Mesendoderm (in vitro differentiated cells): Measurements from ENCODE around the gene TBC1D5.
"Not testable (repeated sequence)": the region's sequence is repeated elsewhere in the genome, so short reads cannot be mapped to it uniquely, and the experiment has no call there.

Experiments used
- DNase-seq: peaks from one replicate; pipeline ENCODE4 v3.0.0; 2013
- H2AK5ac ChIP-seq: 2 replicates; pipeline ENCODE4 v1.6.1; 2013; ENCODE audit warnings: low read length, inconsistent platforms
- H2BK120ac ChIP-seq: 2 replicates; pipeline ENCODE4 v1.6.1; 2013; ENCODE audit warnings: low read depth, mild to moderate bottlenecking, low read length, moderate library complexity, mixed read lengths
- H2BK15ac ChIP-seq: replicated peaks from 2 replicates; pipeline ENCODE4 v1.6.1; 2013; ENCODE audit warnings: low read depth, mild to moderate bottlenecking, moderate library complexity
- H2BK5ac ChIP-seq: 2 replicates; pipeline ENCODE4 v1.6.1; 2013; ENCODE audit warnings: low read length, inconsistent platforms
- H3K18ac ChIP-seq: 2 replicates; pipeline ENCODE4 v1.6.1; 2013; ENCODE audit warnings: mild to moderate bottlenecking, low read length, mixed read lengths
- H3K23ac ChIP-seq: one replicate; pipeline ENCODE4 v1.6.1; 2013; ENCODE audit warnings: low read length
- H3K27ac ChIP-seq: 2 replicates; pipeline ENCODE4 v1.5.1; 2013; ENCODE audit warnings: low read depth, mild to moderate bottlenecking, inconsistent platforms, low read length, moderate library complexity
- H3K27me3 ChIP-seq: 2 replicates; pipeline ENCODE4 v1.6.1; 2013; ENCODE audit warnings: low read length, control low read depth, mild to moderate bottlenecking, inconsistent platforms; ENCODE audit not compliant: insufficient read depth, poor library complexity
- H3K36me3 ChIP-seq: 2 replicates; pipeline ENCODE4 v1.6.1; 2013; ENCODE audit warnings: low read length, inconsistent platforms; ENCODE audit not compliant: control insufficient read depth, insufficient read depth
- H3K4ac ChIP-seq: one replicate; pipeline ENCODE4 v1.6.1; 2013; ENCODE audit warnings: low read depth, mild to moderate bottlenecking, low read length, moderate library complexity
- H3K4me1 ChIP-seq: 2 replicates; pipeline ENCODE4 v1.6.1; 2013; ENCODE audit warnings: low read depth, low read length, inconsistent platforms; ENCODE audit not compliant: control insufficient read depth
- H3K4me2 ChIP-seq: 2 replicates; pipeline ENCODE4 v1.6.1; 2013; ENCODE audit warnings: low read length
- H3K4me3 ChIP-seq: 2 replicates; pipeline ENCODE4 v1.5.1; 2013; ENCODE audit warnings: mild to moderate bottlenecking, low read length
- H3K56ac ChIP-seq: one replicate; pipeline ENCODE4 v1.6.1; 2013; ENCODE audit warnings: low read length
- H3K79me1 ChIP-seq: 2 replicates; pipeline ENCODE4 v1.6.1; 2013; ENCODE audit warnings: low read length, inconsistent platforms
- H3K79me2 ChIP-seq: 2 replicates; pipeline ENCODE4 v1.6.1; 2013; ENCODE audit warnings: mild to moderate bottlenecking, low read length; ENCODE audit not compliant: control insufficient read depth, insufficient read depth
- H3K9ac ChIP-seq: 2 replicates; pipeline ENCODE4 v1.6.1; 2013; ENCODE audit warnings: low read length, inconsistent platforms
- H4K5ac ChIP-seq: one replicate; pipeline ENCODE4 v1.6.1; 2013; ENCODE audit warnings: low read length
- H4K8ac ChIP-seq: one replicate; pipeline ENCODE4 v1.6.1; 2013; ENCODE audit warnings: low read depth, mild to moderate bottlenecking, control low read depth, low read length, moderate library complexity
- WGBS: extraction: QIAGEN DNeasy Blood & Tissue Kit; methylation state at CpG from one replicate; pipeline ENCODE4 v1.1.7; 2013; ENCODE audit warnings: low lambda C conversion rate, missing lambda C conversion rate; ENCODE audit not compliant: insufficient coverage; ENCODE audit errors: extremely low coverage; 5-methylcytosine and 5-hydroxymethylcytosine counted together

The TBC1D5 gene

DNA sequence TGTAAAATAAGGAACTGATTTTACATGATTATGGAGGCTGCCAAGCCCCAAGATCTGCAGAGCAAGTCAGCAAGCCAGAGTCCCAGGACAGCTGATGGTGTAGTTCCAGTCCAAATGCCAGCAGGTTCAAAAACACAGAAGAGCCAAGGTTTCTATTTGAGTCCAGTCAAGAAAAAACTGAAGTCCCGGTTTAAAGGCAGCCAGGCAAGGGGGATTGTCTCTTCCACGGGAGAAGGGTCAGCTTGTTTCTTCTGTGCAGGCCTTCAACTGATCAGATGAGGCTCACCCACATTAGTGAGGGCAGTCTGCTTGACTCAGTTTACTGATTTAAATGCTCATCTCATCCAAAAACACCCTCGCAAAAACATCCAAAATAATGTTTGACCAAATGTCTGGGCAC, 611.5 kb downstream of the TBC1D5 start:
- H4K8ac ChIP-seq, result no peak overlapping the region
- no peak overlapping the region for H2BK120ac ChIP-seq
- no peak for DNase-seq
- H3K56ac ChIP-seq, result no peak overlapping the region
- H3K36me3 ChIP-seq, result no peaks in the 10 kb centered on the region
- H4K5ac ChIP-seq, result no peak overlapping the region
- H3K79me2 ChIP-seq, result no peaks in the 10 kb centered on the region
- no peak overlapping the region for H3K18ac ChIP-seq
- H3K4me1 ChIP-seq, result no peaks in the 10 kb centered on the region
- no peak overlapping the region for H2BK5ac ChIP-seq
- no peaks in the 10 kb centered on the region for H3K27me3 ChIP-seq
- H3K9ac ChIP-seq, result no peak overlapping the region
- WGBS, result no CpG with 5 or more reads among the region's 3 CpGs
- no peak overlapping the region for H3K27ac ChIP-seq
- H3K79me1 ChIP-seq, result no peaks in the 10 kb centered on the region
- H3K4me2 ChIP-seq, result no peak overlapping the region
- H2BK15ac ChIP-seq, result no peak overlapping the region
- no peak overlapping the region for H3K23ac ChIP-seq
- H3K4ac ChIP-seq, result no peak overlapping the region
- no peak overlapping the region for H3K4me3 ChIP-seq
- no peak overlapping the region for H2AK5ac ChIP-seq

GRCh38 chr3:17129556-17129955, 612.9 kb downstream of the TBC1D5 start:
- H2BK5ac ChIP-seq, result no peak overlapping the region
- no peaks in the 10 kb centered on the region for H3K4me1 ChIP-seq
- H4K8ac ChIP-seq, result no peak overlapping the region
- H3K4me2 ChIP-seq, result no peak overlapping the region
- no peaks in the 10 kb centered on the region for H3K36me3 ChIP-seq
- no peak overlapping the region for H2BK120ac ChIP-seq
- H3K23ac ChIP-seq, result no peak overlapping the region
- no peak overlapping the region for H2AK5ac ChIP-seq
- H3K18ac ChIP-seq, result no peak overlapping the region
- no peaks in the 10 kb centered on the region for H3K79me2 ChIP-seq
- H3K27me3 ChIP-seq, result no peaks in the 10 kb centered on the region
- no peak overlapping the region for H3K56ac ChIP-seq
- no peak overlapping the region for H2BK15ac ChIP-seq
- WGBS, result no CpG with 5 or more reads among the region's 3 CpGs
- no peak overlapping the region for H3K27ac ChIP-seq
- no peak for DNase-seq
- no peak overlapping the region for H4K5ac ChIP-seq
- H3K9ac ChIP-seq, result no peak overlapping the region
- H3K79me1 ChIP-seq, result no peaks in the 10 kb centered on the region
- H3K4ac ChIP-seq, result no peak overlapping the region
- H3K4me3 ChIP-seq, result no peak overlapping the region

DNA sequence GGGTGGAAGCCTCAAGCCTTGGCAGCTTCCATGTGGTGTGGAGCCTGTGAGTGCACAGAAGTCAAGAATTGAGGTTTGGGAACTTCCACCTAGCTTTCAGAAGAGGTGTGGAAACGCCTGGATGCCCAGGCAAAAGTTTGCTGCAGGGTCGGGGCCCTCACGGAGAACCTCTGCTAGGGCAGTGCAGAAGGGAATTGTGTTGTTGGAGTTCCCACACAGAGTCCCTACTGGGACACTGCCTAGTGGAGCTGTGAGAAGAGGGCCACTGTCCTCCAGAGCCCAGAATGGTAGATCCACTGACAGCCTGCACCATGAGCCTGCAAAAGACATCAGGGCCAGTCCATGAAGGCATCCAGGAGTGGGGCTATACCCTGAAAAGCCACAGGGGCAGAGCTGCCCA, 613.8 kb downstream of the TBC1D5 start:
- not testable (repeated sequence) for H2AK5ac ChIP-seq, H3K56ac ChIP-seq, H3K36me3 ChIP-seq, H4K8ac ChIP-seq, H3K9ac ChIP-seq, H3K4me1 ChIP-seq, H3K23ac ChIP-seq, H3K4ac ChIP-seq, H3K79me1 ChIP-seq, H3K27ac ChIP-seq, DNase-seq, H3K4me3 ChIP-seq, H4K5ac ChIP-seq, H3K27me3 ChIP-seq, H3K4me2 ChIP-seq, H2BK5ac ChIP-seq, H2BK120ac ChIP-seq, H2BK15ac ChIP-seq, H3K18ac ChIP-seq, H3K79me2 ChIP-seq
- WGBS, result no CpG with 5 or more reads among the region's 3 CpGs

- Histone ChIP-seq H2AK5ac (no peak overlapping the region), H3K23ac (no peak overlapping the region), H3K79me1 (no peaks in the 10 kb centered on the region), H4K5ac (no peak overlapping the region), H3K79me2 (no peaks in the 10 kb centered on the region), H3K27ac (no peak overlapping the region), H3K27me3 (no peaks in the 10 kb centered on the region), H3K56ac (no peak overlapping the region), H2BK5ac (no peak overlapping the region), H3K4ac (no peak overlapping the region), H4K8ac (no peak overlapping the region), H3K9ac (no peak overlapping the region), H3K4me1 (no peaks in the 10 kb centered on the region), H2BK15ac (no peak overlapping the region), H3K36me3 (no peaks in the 10 kb centered on the region), H3K18ac (no peak overlapping the region), H3K4me2 (no peak overlapping the region), H3K4me3 (no peak overlapping the region), H2BK120ac (no peak overlapping the region)
- DNase-seq, result no peak
- WGBS, result no CpG with 5 or more reads among the region's 2 CpGs
These were observed 616.5 kb downstream of the TBC1D5 start for GRCh38 chr3:17125738-17126442.

- no peak for DNase-seq
- H2BK15ac ChIP-seq, result no peak overlapping the region
These were observed 619.7 kb downstream of the TBC1D5 start for GRCh38 chr3:17122758-17123157.

GRCh38 chr3:17121336-17121735, 621.1 kb downstream of the TBC1D5 start:
- no peaks in the 10 kb centered on the region for H3K4me1 ChIP-seq
- no peak overlapping the region for H2AK5ac ChIP-seq
- no peak overlapping the region for H3K9ac ChIP-seq
- no peak overlapping the region for H3K56ac ChIP-seq
- no peak overlapping the region for H4K5ac ChIP-seq
- no peak overlapping the region for H3K4me2 ChIP-seq
- no peaks in the 10 kb centered on the region for H3K36me3 ChIP-seq
- no peaks in the 10 kb centered on the region for H3K79me1 ChIP-seq
- no peak overlapping the region for H2BK15ac ChIP-seq
- H3K23ac ChIP-seq, result no peak overlapping the region
- H3K4me3 ChIP-seq, result no peak overlapping the region
- no peak overlapping the region for H2BK5ac ChIP-seq
- H3K27me3 ChIP-seq, result no peaks in the 10 kb centered on the region
- H3K4ac ChIP-seq, result no peak overlapping the region
- no peak overlapping the region for H4K8ac ChIP-seq
- H3K79me2 ChIP-seq, result no peaks in the 10 kb centered on the region
- DNase-seq, result no peak
- H3K27ac ChIP-seq, result no peak overlapping the region
- H3K18ac ChIP-seq, result no peak overlapping the region
- WGBS, result no CpG with 5 or more reads among the region's 2 CpGs
- no peak overlapping the region for H2BK120ac ChIP-seq

More at GRCh38 chr3:17122758-17123157, 619.7 kb downstream of the TBC1D5 start:
- Histone ChIP-seq H3K4ac (no peak overlapping the region), H3K79me1 (no peaks in the 10 kb centered on the region), H2AK5ac (no peak overlapping the region), H3K9ac (no peak overlapping the region), H3K18ac (no peak overlapping the region), H3K23ac (no peak overlapping the region), H4K5ac (no peak overlapping the region), H4K8ac (no peak overlapping the region), H3K27me3 (no peaks in the 10 kb centered on the region), H3K4me3 (no peak overlapping the region), H3K79me2 (no peaks in the 10 kb centered on the region), H2BK5ac (no peak overlapping the region), H3K36me3 (no peaks in the 10 kb centered on the region), H2BK120ac (no peak overlapping the region), H3K56ac (no peak overlapping the region), H3K4me1 (no peaks in the 10 kb centered on the region), H3K27ac (no peak overlapping the region), H3K4me2 (no peak overlapping the region)
- no CpG with 5 or more reads among the region's 3 CpGs for WGBS
